Mononuclear cell (primary cell): ENCODE results near the gene LRRFIP1. TPM values are rescaled to one million over a fixed set of nuclear protein-coding genes. Genes with fewer than 3 reads are reported as not detected.

Source experiments
- H3K27me3 ChIP-seq: 2 replicates; pipeline ENCODE4 v1.6.0; 2011; ENCODE audit warnings: low read length, control low read depth; ENCODE audit not compliant: insufficient read depth
- H3K4me1 ChIP-seq: 2 replicates; pipeline ENCODE4 v1.5.1; 2011; ENCODE audit warnings: mild to moderate bottlenecking, low read length, control low read depth; ENCODE audit not compliant: insufficient read depth
- H3K4me3 ChIP-seq: 2 replicates; pipeline ENCODE4 v1.5.1; 2011; ENCODE audit warnings: mild to moderate bottlenecking, low read length, moderate library complexity
- H3K9me3 ChIP-seq: 2 replicates; pipeline ENCODE4 v1.5.1; 2011; ENCODE audit warnings: low read depth, mild to moderate bottlenecking, control low read depth, low read length
- total RNA-seq: library from RNA; depleted of rRNA; stranded (reverse); fragments of >200 nt; gene quantifications from one replicate; pipeline ENCODE4 v1.2.3, GENCODE V29; 2012

The LRRFIP1 gene
- total RNA-seq, 1 donor, result 128 TPM

GRCh38 chr2:237701033-237701858 lies 73.9 kb downstream of the LRRFIP1 start:
- peaks cover 100% of the 10 kb centered on the region for H3K4me1 ChIP-seq
- H3K27me3 ChIP-seq, result no peaks in the 10 kb centered on the region
- H3K4me3 ChIP-seq, result no peak overlapping the region
- no peaks in the 10 kb centered on the region for H3K9me3 ChIP-seq

GRCh38 chr2:237701859-237702390 lies 74.5 kb downstream of the LRRFIP1 start:
- H3K4me3 ChIP-seq, result no peak overlapping the region
- peaks cover 100% of the 10 kb centered on the region for H3K4me1 ChIP-seq
- no peaks in the 10 kb centered on the region for H3K27me3 ChIP-seq
- H3K9me3 ChIP-seq, result no peaks in the 10 kb centered on the region

GRCh38 chr2:237702441-237703391 lies 75.3 kb downstream of the LRRFIP1 start:
- Histone ChIP-seq H3K4me3 (no peak overlapping the region), H3K4me1 (peaks cover 100% of the 10 kb centered on the region), H3K9me3 (no peaks in the 10 kb centered on the region), H3K27me3 (no peaks in the 10 kb centered on the region)

- H3K4me3 ChIP-seq, result no peak overlapping the region
- H3K27me3 ChIP-seq, result no peaks in the 10 kb centered on the region
- no peaks in the 10 kb centered on the region for H3K9me3 ChIP-seq
- H3K4me1 ChIP-seq, result peaks cover 84% of the 10 kb centered on the region
Measured at GRCh38 chr2:237704501-237705434, 77.4 kb downstream of the LRRFIP1 start.

- Histone ChIP-seq H3K4me3 (no peak overlapping the region), H3K9me3 (no peaks in the 10 kb centered on the region), H3K4me1 (peaks cover 69% of the 10 kb centered on the region), H3K27me3 (no peaks in the 10 kb centered on the region)
Measured at GRCh38 chr2:237706257-237706656, 78.9 kb downstream of the LRRFIP1 start.

GRCh38 chr2:237708065-237708398 lies 80.6 kb downstream of the LRRFIP1 start:
- H3K9me3 ChIP-seq, result no peaks in the 10 kb centered on the region
- H3K4me1 ChIP-seq, result peaks cover 54% of the 10 kb centered on the region
- H3K27me3 ChIP-seq, result no peaks in the 10 kb centered on the region
- no peak overlapping the region for H3K4me3 ChIP-seq

GRCh38 chr2:237708491-237708890 lies 81.1 kb downstream of the LRRFIP1 start:
- H3K4me1 ChIP-seq, result peaks cover 50% of the 10 kb centered on the region
- no peaks in the 10 kb centered on the region for H3K9me3 ChIP-seq
- H3K4me3 ChIP-seq, result no peak overlapping the region
- H3K27me3 ChIP-seq, result no peaks in the 10 kb centered on the region

- no peaks in the 10 kb centered on the region for H3K9me3 ChIP-seq
- H3K27me3 ChIP-seq, result no peaks in the 10 kb centered on the region
- peaks cover 45% of the 10 kb centered on the region for H3K4me1 ChIP-seq
- H3K4me3 ChIP-seq, result no peak overlapping the region
Measured at GRCh38 chr2:237708961-237709360, 81.6 kb downstream of the LRRFIP1 start.

GRCh38 chr2:237711458-237712150 lies 84.2 kb downstream of the LRRFIP1 start:
- no peaks in the 10 kb centered on the region for H3K9me3 ChIP-seq

GRCh38 chr2:237712477-237713377 lies 85.3 kb downstream of the LRRFIP1 start:
- H3K4me3 ChIP-seq, result no peak overlapping the region
- H3K9me3 ChIP-seq, result no peaks in the 10 kb centered on the region
- no peaks in the 10 kb centered on the region for H3K27me3 ChIP-seq
- H3K4me1 ChIP-seq, result peaks cover 19% of the 10 kb centered on the region

More at GRCh38 chr2:237711458-237712150, 84.2 kb downstream of the LRRFIP1 start:
- Histone ChIP-seq H3K27me3 (no peaks in the 10 kb centered on the region), H3K4me1 (peaks cover 30% of the 10 kb centered on the region), H3K4me3 (no peak overlapping the region)

- H3K4me3 ChIP-seq, result no peak overlapping the region
- no peaks in the 10 kb centered on the region for H3K27me3 ChIP-seq
- H3K9me3 ChIP-seq, result no peaks in the 10 kb centered on the region
- H3K4me1 ChIP-seq, result peaks cover 15% of the 10 kb centered on the region
Measured at GRCh38 chr2:237714690-237715458, 87.5 kb downstream of the LRRFIP1 start.

- Histone ChIP-seq H3K27me3 (no peaks in the 10 kb centered on the region), H3K9me3 (no peaks in the 10 kb centered on the region), H3K4me3 (no peak overlapping the region), H3K4me1 (peaks cover 15% of the 10 kb centered on the region)
Measured at GRCh38 chr2:237715459-237715947, 88.1 kb downstream of the LRRFIP1 start.
